ENCODE results near the gene SLC2A4. TPM values are rescaled to one million over a fixed set of nuclear protein-coding genes. Genes with fewer than 3 reads are reported as not detected.
A peak's percentile ranks its signal among the peaks of the same experiment; 100 is the strongest.

The SLC2A4 gene
- total and polyA plus RNA-seq, 2 of the 4 experiments (the other 2 are of a cell fraction), result 0.07 TPM; not detected in 1

DNA sequence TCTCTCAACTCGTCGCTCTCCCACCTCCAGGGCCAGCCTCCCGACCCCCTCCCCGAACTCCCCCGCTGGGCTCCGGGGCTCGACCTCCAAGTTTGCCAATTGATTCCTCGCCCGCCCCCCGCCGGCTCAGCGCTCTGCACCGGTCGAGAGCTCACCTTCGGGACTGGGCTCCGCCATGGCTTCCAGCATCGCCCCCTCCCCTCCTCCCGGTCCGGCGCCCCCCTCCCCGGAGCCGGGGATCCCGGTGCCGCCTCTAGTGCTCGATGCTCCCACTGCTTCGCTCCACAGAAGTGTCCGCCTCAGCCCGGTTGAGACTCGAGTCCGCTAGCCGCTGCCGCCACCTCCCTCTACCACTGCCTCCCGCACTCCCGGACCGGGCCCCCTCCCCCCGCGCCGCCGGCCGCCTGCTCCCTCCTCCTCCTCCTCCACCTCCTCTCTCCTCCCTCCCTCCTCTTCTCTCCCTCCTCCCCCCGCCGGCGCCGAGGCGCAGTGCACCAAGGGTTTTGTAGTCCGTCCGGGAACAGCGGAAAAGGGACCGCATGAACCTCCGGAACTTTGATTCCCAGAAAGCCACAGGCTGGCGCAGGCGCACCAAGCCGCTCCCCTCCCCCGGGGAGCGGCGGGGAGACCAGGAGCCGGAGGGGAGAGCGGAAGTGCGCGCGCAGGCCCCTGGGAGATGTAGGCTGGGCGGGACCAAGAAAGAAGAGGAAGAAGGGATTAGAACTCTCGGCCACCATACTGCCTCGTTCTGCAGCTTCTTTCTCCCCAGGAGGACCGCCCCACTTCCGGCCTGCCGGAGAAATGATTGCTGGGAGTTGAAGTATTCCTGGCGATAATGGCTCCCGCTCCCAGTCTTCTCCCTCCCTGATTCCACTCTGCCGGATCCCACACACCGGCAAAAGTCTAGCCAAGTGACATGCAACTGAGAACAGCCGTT is 42.2 kb upstream of the SLC2A4 start, which contains the start of gene PHF23:
Gene PHF23 (minus strand): TSS at position 367 of the 937 bp plus-strand sequence. CDS start 178 bp downstream, at position 189.
- Histone ChIP-seq H4K91ac (ENCODE audit: insufficient read depth, low read depth, low read length) (peak within 1 kb of the TSS; percentile 75), H3K23ac (ENCODE audit: low read depth, low read length) (peak within 1 kb of the TSS; percentile 94), H3K4me2 (ENCODE audit: low read depth, low read length) (peak within 1 kb of the TSS; percentile 81), H3K4ac (ENCODE audit: low read depth, low read length) (peak within 1 kb of the TSS; percentile 89), H4K20me1 (ENCODE audit: insufficient read depth, low read length) (peaks cover 29% of the 10 kb centered on the region), H3K79me1 (ENCODE audit: low read depth in 1 of 2, low read length in 2 of 2) (peaks cover 19 to 64% of the 10 kb centered on the region in 2 experiments), H3K56ac (ENCODE audit: extremely low read depth, insufficient read depth, low read length) (peak within 1 kb of the TSS; percentile 85), H3K9ac (ENCODE audit: low read depth, low read length) (peak within 1 kb of the TSS; percentile 97), H3K9me1 (ENCODE audit: insufficient read depth, low read length) (peaks cover 2% of the 10 kb centered on the region; the same call in 1 of the 2 replicates), H2BK15ac (ENCODE audit: low read depth, low read length) (no peak within 1 kb of the TSS), H3K4me1 (ENCODE audit: control insufficient read depth, insufficient read depth, low read length) (peaks cover 14% of the 10 kb centered on the region), H3K18ac (ENCODE audit: low read depth, low read length) (peak within 1 kb of the TSS; percentile 51), H2BK5ac (ENCODE audit: low read depth, low read length, poor library complexity, severe bottlenecking) (peak within 1 kb of the TSS; percentile 91), H2AK9ac (replicated peaks; ENCODE audit: low read depth, low read length, poor library complexity) (peak within 1 kb of the TSS; percentile 100), H3K27ac (ENCODE audit: insufficient read depth, low read length) (peak within 1 kb of the TSS; percentile 97), H3K14ac (replicated peaks; ENCODE audit: low read depth, low read length) (peak within 1 kb of the TSS; percentile 95), H2BK120ac (ENCODE audit: low read depth, low read length) (peak within 1 kb of the TSS; percentile 50; the same call in 1 of the 2 replicates), H2AFZ (replicated peaks; ENCODE audit: low read length, poor library complexity) (peak within 1 kb of the TSS; percentile 54), H3K27me3 (ENCODE audit: control insufficient read depth, insufficient read depth, low read length) (no peaks in the 10 kb centered on the region), H4K8ac (ENCODE audit: low read depth in 2 of 2, low read length in 2 of 2) (peak within 1 kb of the TSS; percentile 60 to 73; a peak in 3 of 4 replicates), H3K4me3 (ENCODE audit: insufficient read depth, low read depth, low read length) (peak within 1 kb of the TSS; percentile 98), H2BK20ac (ENCODE audit: low read depth, low read length) (no peak within 1 kb of the TSS), H3K9me3 (ENCODE audit: control insufficient read depth, insufficient read depth, low read length) (no peaks in the 10 kb centered on the region), H4K5ac (ENCODE audit: low read depth, low read length) (peak within 1 kb of the TSS; percentile 55), H2AK5ac (ENCODE audit: low read depth, low read length) (peak within 1 kb of the TSS; percentile 84), H3K36me3 (ENCODE audit: control insufficient read depth, insufficient read depth, low read length) (peaks cover 37% of the 10 kb centered on the region)
- in situ Hi-C loops (cut with MboI; ENCODE audit: low sequenced_read_pairs), result loop anchor here (25.0 kb wide), 1 partner anchor 923 kb away; the partner anchor contains the start of genes PER1 and VAMP2
- dilution Hi-C loops (cut with HindIII; ENCODE audit: low sequenced_read_pairs, unreplicated experiment), result no loop called here
- WGBS, 2 experiments (ENCODE audit: extremely low coverage in 2 of 2, insufficient read length in 1 of 2), result 0% methylated on average over 15 of the region's 72 CpGs; no CpG with 5 or more reads in 1 of the 2 experiments
- CTCF ChIA-PET, result interaction anchor here (1.0 kb wide), 1 partner anchor 19 kb away, joined by 3 read pairs; the partner anchor contains the start of genes ACADVL and DLG4
- BruUV-seq (replicated peaks), result no TSS peak
- ATAC-seq (ENCODE audit: low read depth), result peak; percentile 70
- intact Hi-C loops (cut with micrococcal nuclease), result loop anchor here (5.0 kb wide), 1 partner anchor 58 kb away; no protein-coding TSS in a partner anchor
- POLR2A ChIA-PET (ENCODE audit: unreplicated experiment), result interaction anchor here (1.0 kb wide), 1 partner anchor 10 kb away, joined by 3 read pairs; no protein-coding TSS in a partner anchor
- peak; percentile 99 for DNase-seq
- TF ChIP-seq CHD1 (IDR thresholded peaks at IDR 0.05; ENCODE audit: low read depth, low read length) (no peak), BHLHE40 (IDR thresholded peaks at IDR 0.05; ENCODE audit: low read depth, low read length) (no peak), CEBPB (IDR thresholded peaks at IDR 0.05; ENCODE audit: low read depth, low read length) (no peak), MAZ (IDR thresholded peaks at IDR 0.05; ENCODE audit: borderline replicate concordance, low read depth, low read length) (peak; percentile 100), USF2 (IDR thresholded peaks at IDR 0.05; ENCODE audit: low read depth, low read length) (peak; percentile 19), MXI1 (IDR thresholded peaks at IDR 0.05; ENCODE audit: borderline replicate concordance, low read depth, low read length) (0 out of 2 replicates have a peak, but pooled peaks have one; percentile 17), RCOR1 (IDR thresholded peaks at IDR 0.05; ENCODE audit: insufficient replicate concordance, low read length) (no peak), FOS (IDR thresholded peaks at IDR 0.05; ENCODE audit: low read depth, low read length) (no peak), SMC3 (IDR thresholded peaks at IDR 0.05; ENCODE audit: low read depth, low read length) (no peak), ELK1 (IDR thresholded peaks at IDR 0.05; ENCODE audit: borderline replicate concordance, low read depth, low read length) (no peak), RAD21 (IDR thresholded peaks at IDR 0.05; ENCODE audit: low read length) (no peak), NFE2L2 (IDR thresholded peaks at IDR 0.05; ENCODE audit: low read depth, low read length) (no peak), MAFK (IDR thresholded peaks at IDR 0.05; ENCODE audit: low read depth, low read length) (no peak), POLR2A (IDR thresholded peaks at IDR 0.05; ENCODE audit: low read depth, low read length) (no peak), RFX5 (IDR thresholded peaks at IDR 0.05; ENCODE audit: low read depth, low read length) (no peak)

Measured in IMR-90 (cell line).